GM12891 (cell line): ENCODE results near the gene PCDHGB1.

ENCODE experiments used
- PAX5 ChIP-seq: IDR thresholded peaks from 2 replicates; pipeline ENCODE4 v1.6.1; 2011; ENCODE audit warnings: low read length, moderate library complexity, mild to moderate bottlenecking; ENCODE audit not compliant: insufficient read depth, severe bottlenecking
- POLR2A ChIP-seq: IDR thresholded peaks from 2 replicates; pipeline ENCODE4 v1.6.1; 2011; ENCODE audit warnings: low read depth, low read length, control low read depth
- SPI1 ChIP-seq: IDR thresholded peaks from 2 replicates; pipeline ENCODE4 v1.6.1; 2011; ENCODE audit warnings: low read depth, low read length, control low read depth
- TAF1 ChIP-seq: IDR thresholded peaks from 2 replicates; pipeline ENCODE4 v1.6.1; 2011; ENCODE audit warnings: low read depth, low read length, control low read depth

DNA sequence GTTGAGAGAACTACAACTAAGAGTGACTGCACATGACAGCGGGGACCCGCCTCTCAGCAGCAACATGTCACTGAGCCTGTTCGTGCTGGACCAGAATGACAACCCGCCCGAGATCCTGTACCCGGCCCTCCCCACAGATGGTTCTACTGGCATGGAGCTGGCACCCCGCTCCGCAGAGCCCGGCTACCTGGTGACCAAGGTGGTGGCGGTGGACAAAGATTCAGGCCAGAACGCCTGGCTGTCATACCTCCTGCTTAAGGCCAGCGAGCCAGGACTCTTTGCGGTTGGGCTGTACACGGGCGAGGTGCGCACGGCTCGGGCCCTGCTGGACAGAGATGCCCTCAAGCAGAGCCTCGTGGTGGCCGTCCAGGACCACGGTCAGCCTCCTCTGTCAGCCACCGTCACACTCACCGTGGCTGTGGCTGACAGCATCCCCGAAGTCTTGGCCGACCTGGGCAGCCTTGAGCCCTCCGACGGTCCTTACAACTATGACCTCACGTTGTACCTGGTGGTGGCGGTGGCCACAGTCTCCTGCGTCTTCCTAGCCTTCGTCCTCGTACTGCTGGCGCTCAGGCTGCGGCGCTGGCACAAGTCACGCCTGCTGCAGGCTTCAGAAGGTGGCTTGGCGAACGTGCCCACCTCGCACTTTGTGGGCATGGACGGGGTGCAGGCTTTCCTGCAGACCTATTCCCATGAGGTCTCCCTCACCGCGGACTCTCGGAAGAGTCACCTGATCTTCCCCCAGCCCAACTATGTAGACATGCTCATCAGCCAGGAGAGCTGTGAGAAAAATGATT is 34.8 kb downstream of the PCDHGB1 start:
- TF ChIP-seq POLR2A: no peak
- no peak for TF ChIP-seq TAF1
- TF ChIP-seq PAX5: no peak
- no peak for TF ChIP-seq SPI1
